GM23248 (cell line): ENCODE measurements around the gene LRRC61.

Experiments used
- EZH2 ChIP-seq: fragments of 200-600 bp; sonication (generic); IDR thresholded peaks from 2 replicates; pipeline ENCODE4 v1.6.1; 2018; ENCODE audit warnings: antibody characterized with exemption, mild to moderate bottlenecking; ENCODE audit not compliant: insufficient read depth, poor library complexity, severe bottlenecking
- EZH2phosphoT487 ChIP-seq: fragments of 200-600 bp; sonication (generic); IDR thresholded peaks from 2 replicates; pipeline ENCODE4 v1.6.1; 2018; ENCODE audit warnings: antibody characterized with exemption, moderate library complexity, mild to moderate bottlenecking, low read depth; ENCODE audit not compliant: insufficient read depth

DNA sequence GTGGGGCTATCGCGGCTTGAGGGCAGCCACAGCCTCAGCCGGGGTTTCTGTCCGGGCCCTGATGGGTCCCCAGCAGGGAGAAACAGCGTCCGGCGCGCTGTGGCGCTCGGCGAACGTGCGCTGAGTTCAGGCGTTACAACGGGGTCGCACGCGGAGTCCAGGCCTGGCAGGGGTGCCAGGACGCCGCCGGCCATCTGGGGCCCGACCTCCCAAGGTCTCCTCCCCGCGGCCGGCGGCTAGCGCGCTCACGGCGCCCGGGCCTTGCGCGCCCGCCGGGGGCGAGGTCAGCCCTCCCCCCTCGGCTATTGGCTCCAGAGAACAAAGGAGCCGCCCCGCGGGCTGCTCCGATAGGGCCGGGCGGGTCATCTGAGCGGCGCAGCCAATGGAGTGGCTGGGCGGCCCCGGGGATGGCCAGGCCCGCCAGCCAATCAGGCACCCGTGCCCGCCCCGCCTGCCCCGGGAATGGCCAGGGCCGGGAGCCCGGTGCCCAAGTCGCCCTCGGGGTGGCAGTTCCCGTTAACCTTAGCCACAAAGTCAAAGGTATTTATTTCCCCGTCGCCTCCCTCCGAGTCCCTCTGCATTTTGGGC is 55.8 kb downstream of the LRRC61 start, which contains the start of gene ZNF775:
- TF ChIP-seq EZH2 (no peak), EZH2phosphoT487 (no peak)
